GM18507 (cell line): ENCODE data around the gene COQ9.

ENCODE experiments used
- DNase-seq: peaks from one replicate; pipeline ENCODE4 v3.0.0; 2011; ENCODE audit warnings: low read depth; ENCODE audit not compliant: insufficient read length; ENCODE audit errors: extremely low spot score
- FAIRE-seq: peaks from 2 replicates; lab custom pipeline; 2011; peaks lifted over from hg19 to GRCh38; lab: Jason Lieb, UNC

The COQ9 gene

DNA sequence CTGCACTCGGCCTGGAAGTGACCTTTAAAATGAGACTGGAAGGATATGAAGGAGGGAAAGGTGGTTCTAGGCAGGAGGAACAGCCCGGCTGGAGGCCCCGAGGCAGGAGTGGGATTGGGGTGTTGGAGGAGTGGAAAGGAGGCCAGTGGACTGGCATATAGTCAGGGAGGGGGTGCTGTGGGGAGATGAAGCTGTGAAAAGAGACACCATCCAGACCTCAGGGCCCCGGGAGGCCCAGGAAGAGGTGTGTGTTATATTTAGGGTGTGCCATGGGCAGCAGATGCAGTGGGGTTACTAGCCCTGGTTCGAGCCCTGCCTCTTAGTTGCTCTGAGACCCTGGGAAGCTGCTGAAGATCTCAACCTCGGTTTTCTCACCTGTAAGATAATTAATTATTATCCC is 57.9 kb downstream of the COQ9 start:
- FAIRE-seq = no peak
- DNase-seq = no peak

DNA sequence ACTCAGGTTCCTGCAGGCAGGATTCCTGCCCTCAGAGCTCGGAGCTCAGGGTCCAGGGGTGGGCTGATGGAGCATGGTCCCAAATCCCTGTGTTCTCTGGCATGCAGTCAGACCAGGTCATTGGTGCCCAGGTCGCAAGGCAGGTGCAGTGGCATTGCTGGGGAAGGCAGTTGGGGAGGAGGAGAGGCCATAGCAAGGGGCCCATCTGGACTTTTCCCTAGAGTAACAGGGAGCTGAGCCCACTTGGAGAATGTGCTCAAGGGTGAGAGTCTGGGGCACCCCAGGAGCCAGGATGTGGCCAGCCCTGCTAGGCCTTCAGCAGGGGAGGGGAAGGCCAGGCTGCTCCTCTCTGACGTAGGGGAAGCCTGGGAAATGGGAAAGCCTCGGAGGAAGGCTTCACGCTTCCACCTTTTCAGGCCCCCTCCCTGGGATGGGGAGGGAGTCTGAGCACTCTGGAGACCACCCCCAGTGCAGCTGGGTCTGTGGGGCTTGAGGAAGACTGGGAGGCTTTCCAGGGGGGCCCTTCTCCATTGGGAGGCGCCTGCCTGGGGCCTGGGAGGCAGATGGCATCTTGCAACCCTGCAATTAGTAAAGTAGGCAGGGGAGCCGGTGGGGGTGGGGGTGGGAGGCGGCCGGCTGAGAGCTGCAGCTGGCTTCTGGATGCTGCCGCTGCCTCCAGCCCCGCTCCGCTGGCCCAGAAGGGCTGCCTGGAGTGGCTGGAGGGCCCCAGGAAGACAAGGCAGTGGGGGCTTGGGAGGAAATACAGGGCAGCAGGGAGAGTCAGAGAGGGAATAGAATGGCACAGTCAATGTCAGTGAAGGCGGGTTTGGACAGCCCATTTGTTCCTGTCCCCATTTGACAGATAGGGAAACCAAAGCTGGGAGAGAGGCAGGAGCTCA is 60.1 kb downstream of the COQ9 start:
- FAIRE-seq (no peak), DNase-seq (no peak)

DNA sequence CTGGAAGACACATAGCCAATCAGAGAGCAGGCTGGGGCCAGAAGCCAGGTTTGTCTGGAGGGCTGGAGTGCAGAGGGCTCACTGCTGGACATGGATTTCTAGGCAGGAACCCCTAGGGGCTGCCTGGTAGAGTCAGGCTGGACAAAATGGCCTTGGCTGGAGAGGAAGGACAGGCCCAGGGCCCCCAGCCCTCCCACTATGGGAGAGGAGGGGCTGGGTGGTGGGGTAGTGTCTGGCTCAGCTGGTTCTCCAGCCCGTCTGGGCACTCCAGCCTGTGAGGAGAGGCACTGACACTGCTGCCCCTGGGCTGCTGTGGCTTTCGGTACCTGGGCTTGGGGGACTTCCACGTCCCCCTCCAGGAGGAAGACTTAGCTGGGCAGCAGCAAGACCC is 60.8 kb downstream of the COQ9 start:
- no peak for FAIRE-seq
- DNase-seq = no peak

DNA sequence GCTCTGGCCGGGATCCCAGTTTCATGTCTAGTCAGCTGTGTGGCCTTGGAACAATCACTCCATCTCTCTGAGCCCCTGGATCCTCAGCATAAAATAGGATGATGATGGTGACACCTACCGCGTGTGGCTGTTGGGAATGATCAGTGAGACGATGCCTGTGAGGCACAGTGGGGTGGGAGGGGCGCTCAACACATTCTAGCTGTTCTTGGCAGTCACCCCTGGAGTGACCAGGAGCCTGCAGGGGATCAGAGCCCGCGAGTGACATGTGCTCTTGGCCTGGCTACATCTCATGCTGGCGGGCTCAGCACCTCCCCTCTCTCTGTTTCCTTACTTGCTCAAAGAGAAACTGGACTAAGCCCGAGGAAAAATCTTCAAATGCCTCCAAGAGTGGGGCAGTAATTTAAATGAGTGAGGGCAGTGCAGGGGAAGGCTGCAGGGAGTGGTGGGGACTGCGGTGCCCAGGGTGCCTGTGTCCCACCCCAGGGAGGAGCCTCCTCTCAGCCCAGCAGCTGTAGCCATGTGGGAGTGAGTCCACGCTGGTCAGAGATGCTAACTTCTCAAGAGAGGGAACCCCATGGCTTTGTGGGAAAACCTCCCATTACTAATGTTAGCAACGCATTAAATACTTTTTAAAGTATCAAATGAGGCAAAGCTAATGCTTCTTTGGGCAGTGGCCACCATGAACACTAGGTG is 62.1 kb downstream of the COQ9 start:
- FAIRE-seq (no peak), DNase-seq (no peak)

DNA sequence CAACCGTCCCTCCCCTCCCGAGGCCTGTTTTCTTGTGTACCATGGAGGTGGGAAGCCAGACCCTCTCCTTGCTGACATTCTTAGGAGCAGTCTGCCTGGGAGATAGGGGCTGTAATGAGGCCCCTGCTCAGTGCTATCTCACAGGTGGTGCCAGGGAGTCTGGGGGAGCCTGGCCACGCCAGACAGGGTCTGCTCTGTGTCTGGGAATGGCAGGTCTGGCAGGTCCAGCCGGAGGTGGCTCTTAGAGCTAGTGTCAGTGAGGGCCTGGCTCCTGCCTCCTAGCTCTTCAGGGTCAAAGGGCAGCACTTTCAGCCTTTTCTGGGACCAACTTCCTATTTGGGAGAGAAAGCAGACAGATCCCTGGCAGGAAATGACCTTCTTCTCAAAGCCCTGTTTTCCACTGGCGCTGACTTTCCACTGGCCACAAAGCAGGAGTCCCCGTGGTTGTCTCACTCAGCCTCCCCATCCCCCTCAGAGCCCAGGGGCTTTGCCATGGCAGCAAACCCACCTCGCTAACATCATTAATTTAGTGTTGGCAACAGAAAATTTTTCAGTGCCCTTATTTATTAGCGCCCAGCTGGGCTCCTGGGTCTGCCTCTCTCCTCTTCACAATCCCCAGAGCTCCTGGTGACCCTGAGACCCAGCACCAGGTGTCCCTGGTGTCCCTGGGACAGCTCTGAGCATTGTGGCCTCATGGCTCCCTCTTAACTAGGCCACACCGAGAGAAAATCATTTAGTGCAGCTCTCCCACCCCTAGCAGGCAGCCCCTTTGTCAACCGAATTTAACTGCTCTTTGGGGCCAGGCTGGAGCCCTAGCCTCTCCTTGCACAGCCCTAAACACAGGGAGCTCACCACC is 63.0 kb downstream of the COQ9 start:
- FAIRE-seq (no peak), DNase-seq (no peak)
